ENCODE data around the gene FAXC.

GRCh38 chr6:99366852-99367251, 17.4 kb upstream of the FAXC start:
- TF ChIP-seq POLR2A (IDR thresholded peaks at IDR 0.05; ENCODE audit: low read length) (no peak), GATA1 (IDR thresholded peaks at IDR 0.05; ENCODE audit: low read depth, low read length) (no peak)
